WERI-Rb-1 (cell line): Measurements from ENCODE around the gene ILKAP.

Experiments used
- DNase-seq: peaks from one replicate; pipeline ENCODE4 v3.0.0-alpha.2; 2020
- H3K27ac ChIP-seq: fragments of 250-450 bp; sonication (Bioruptor Pico); 2 replicates; pipeline ENCODE4 v1.5.1; 2020; ENCODE audit warnings: mild to moderate bottlenecking, moderate library complexity
- H3K27me3 ChIP-seq: fragments of 250-450 bp; sonication (Bioruptor Pico); 2 replicates; pipeline ENCODE4 v1.5.1; 2021; ENCODE audit warnings: mild to moderate bottlenecking, low read depth, moderate library complexity; ENCODE audit not compliant: insufficient read depth, severe bottlenecking
- H3K36me3 ChIP-seq: fragments of 250-450 bp; sonication (Bioruptor Pico); 2 replicates; pipeline ENCODE4 v1.5.1; 2020; ENCODE audit warnings: mild to moderate bottlenecking, moderate library complexity
- H3K4me3 ChIP-seq: 2 replicates; pipeline ENCODE4 v1.5.1; 2011; ENCODE audit warnings: low read depth, mild to moderate bottlenecking, control low read depth, low read length
- H3K9me3 ChIP-seq: fragments of 250-450 bp; sonication (Bioruptor Pico); 2 replicates; pipeline ENCODE4 v1.5.1; 2021; ENCODE audit warnings: mild to moderate bottlenecking, moderate library complexity; ENCODE audit not compliant: severe bottlenecking
- CTCF ChIP-seq: IDR thresholded peaks from 2 replicates; pipeline ENCODE4 v1.5.1; 2011; ENCODE audit warnings: low read depth, mild to moderate bottlenecking, control low read depth, inconsistent platforms, low read length

ILKAP gene

GRCh38 chr2:238203094-238203972 lies at the start of gene ILKAP:
ILKAP (minus strand) TSS chr2:238203695; CDS start chr2:238203553, 142 bp downstream.
- DNase-seq: peak; percentile 87
- peaks cover 14% of the 10 kb centered on the region for H3K36me3 ChIP-seq
- TF ChIP-seq CTCF: no peak
- H3K4me3 ChIP-seq: peak within 1 kb of the TSS; percentile 76
- peaks cover 10% of the 10 kb centered on the region for H3K9me3 ChIP-seq
- H3K27me3 ChIP-seq: no peaks in the 10 kb centered on the region
- H3K27ac ChIP-seq: peak within 1 kb of the TSS; percentile 90

- H3K36me3 ChIP-seq: peaks cover 42% of the 10 kb centered on the region
- H3K4me3 ChIP-seq: no peak overlapping the region
- TF ChIP-seq CTCF: no peak
Observed at GRCh38 chr2:238252766-238253630, 49.5 kb upstream of the ILKAP start.

GRCh38 chr2:238251986-238252385 lies 48.5 kb upstream of the ILKAP start:
- TF ChIP-seq CTCF: no peak
- no peak for DNase-seq
- H3K4me3 ChIP-seq: no peak overlapping the region
- H3K27ac ChIP-seq: no peak overlapping the region
- peaks cover 42% of the 10 kb centered on the region for H3K36me3 ChIP-seq
- H3K27me3 ChIP-seq: no peaks in the 10 kb centered on the region
- H3K9me3 ChIP-seq: no peaks in the 10 kb centered on the region

More at GRCh38 chr2:238252766-238253630, 49.5 kb upstream of the ILKAP start:
- no peak for DNase-seq
- Histone ChIP-seq H3K9me3 (no peaks in the 10 kb centered on the region), H3K27ac (no peak overlapping the region), H3K27me3 (no peaks in the 10 kb centered on the region)

GRCh38 chr2:238251331-238251730 lies 47.8 kb upstream of the ILKAP start:
- H3K36me3 ChIP-seq: peaks cover 41% of the 10 kb centered on the region
- DNase-seq: no peak
- peak overlapping the region; percentile 24 for H3K27ac ChIP-seq
- no peak for TF ChIP-seq CTCF
- H3K4me3 ChIP-seq: no peak overlapping the region
- H3K9me3 ChIP-seq: no peaks in the 10 kb centered on the region
- no peaks in the 10 kb centered on the region for H3K27me3 ChIP-seq

GRCh38 chr2:238250896-238251295 lies 47.4 kb upstream of the ILKAP start:
- no peak for TF ChIP-seq CTCF
- no peak overlapping the region for H3K4me3 ChIP-seq
- H3K27me3 ChIP-seq: no peaks in the 10 kb centered on the region
- no peaks in the 10 kb centered on the region for H3K9me3 ChIP-seq
- DNase-seq: no peak
- H3K27ac ChIP-seq: peak overlapping the region; percentile 24
- H3K36me3 ChIP-seq: peaks cover 36% of the 10 kb centered on the region
